Brain microvascular endothelial cell (primary cell): Measurements from ENCODE around the gene ENTPD8.

ENCODE experiments used
- DNase-seq: peaks from one replicate; pipeline ENCODE4 v3.0.0-alpha.2; 2020
- H3K27ac ChIP-seq: fragments of 250-450 bp; sonication (Bioruptor Pico); 2 replicates; pipeline ENCODE4 v1.5.1; 2020; ENCODE audit warnings: mild to moderate bottlenecking, moderate library complexity
- H3K27me3 ChIP-seq: fragments of 250-450 bp; sonication (Bioruptor Pico); replicated peaks from 2 replicates; pipeline ENCODE4 v1.5.1; 2020; ENCODE audit warnings: mild to moderate bottlenecking
- H3K36me3 ChIP-seq: fragments of 250-450 bp; sonication (Bioruptor Pico); replicated peaks from 2 replicates; pipeline ENCODE4 v1.5.1; 2020; ENCODE audit warnings: mild to moderate bottlenecking
- H3K4me3 ChIP-seq: 2 replicates; pipeline ENCODE4 v1.5.1; 2011; ENCODE audit warnings: low read depth, mild to moderate bottlenecking, control low read depth, low read length, moderate library complexity
- CTCF ChIP-seq: IDR thresholded peaks from 2 replicates; pipeline ENCODE4 v1.5.1; 2011; ENCODE audit warnings: low read depth, mild to moderate bottlenecking, moderate library complexity, low read length, control low read depth, inconsistent platforms; ENCODE audit errors: missing control alignments
- in situ Hi-C: cut with HindIII; loops from 2 replicates; pipeline ENCODE4 v1.10.0; 2017; ENCODE audit warnings: low sequenced_read_pairs, low pct_ligation_motif_present

Gene ENTPD8

GRCh38 chr9:137405677-137406081 lies 35.5 kb downstream of the ENTPD8 start:
- in situ Hi-C loops, result no loop called here
- DNase-seq, result no peak
- no peak for TF ChIP-seq CTCF
- no peaks in the 10 kb centered on the region for H3K27me3 ChIP-seq
- no peak overlapping the region for H3K27ac ChIP-seq
- H3K4me3 ChIP-seq, result no peak overlapping the region
- no peaks in the 10 kb centered on the region for H3K36me3 ChIP-seq

- Histone ChIP-seq H3K27ac (no peak overlapping the region), H3K27me3 (no peaks in the 10 kb centered on the region), H3K4me3 (no peak overlapping the region), H3K36me3 (no peaks in the 10 kb centered on the region)
- in situ Hi-C loops, result no loop called here
- TF ChIP-seq CTCF, result no peak
- no peak for DNase-seq
Observed at GRCh38 chr9:137404961-137405567, 36.1 kb downstream of the ENTPD8 start.

- Histone ChIP-seq H3K36me3 (no peaks in the 10 kb centered on the region), H3K4me3 (no peak overlapping the region), H3K27ac (no peak overlapping the region), H3K27me3 (no peaks in the 10 kb centered on the region)
- no peak for TF ChIP-seq CTCF
- in situ Hi-C loops, result no loop called here
- DNase-seq, result no peak
Observed at GRCh38 chr9:137403269-137403668, 37.9 kb downstream of the ENTPD8 start.

GRCh38 chr9:137402746-137403145 lies 38.4 kb downstream of the ENTPD8 start:
- Histone ChIP-seq H3K4me3 (no peak overlapping the region), H3K36me3 (no peaks in the 10 kb centered on the region), H3K27ac (no peak overlapping the region), H3K27me3 (no peaks in the 10 kb centered on the region)
- no peak for DNase-seq
- no peak for TF ChIP-seq CTCF
- in situ Hi-C loops, result no loop called here

GRCh38 chr9:137398561-137399468 lies 42.3 kb downstream of the ENTPD8 start:
- Histone ChIP-seq H3K4me3 (no peak overlapping the region), H3K36me3 (no peaks in the 10 kb centered on the region), H3K27me3 (no peaks in the 10 kb centered on the region), H3K27ac (no peak overlapping the region)
- in situ Hi-C loops, result no loop called here
- no peak for TF ChIP-seq CTCF
- DNase-seq, result no peak
